Nephron progenitor cell (in vitro differentiated cells): ENCODE measurements around the gene ENOX1.

Source experiments
- DNase-seq: peaks from one replicate; pipeline ENCODE4 v3.0.0; 2021
- H3K27ac Mint-ChIP-seq: 2 replicates; pipeline ENCODE4 v1.8.0; 2021; ENCODE audit warnings: mild to moderate bottlenecking, moderate library complexity, mixed read lengths
- H3K27me3 Mint-ChIP-seq: 2 replicates; pipeline ENCODE4 v1.8.0; 2021; ENCODE audit warnings: mild to moderate bottlenecking, low read depth, mixed read lengths; ENCODE audit not compliant: poor library complexity
- H3K36me3 Mint-ChIP-seq: 2 replicates; pipeline ENCODE4 v1.8.0; 2021; ENCODE audit warnings: low read depth, mixed read lengths
- H3K4me1 Mint-ChIP-seq: 2 replicates; pipeline ENCODE4 v1.8.0; 2021; ENCODE audit warnings: mixed read lengths
- H3K4me3 Mint-ChIP-seq: 2 replicates; pipeline ENCODE4 v1.8.0; 2021; ENCODE audit warnings: mild to moderate bottlenecking, moderate library complexity, mixed read lengths
- H3K9me3 Mint-ChIP-seq: 2 replicates; pipeline ENCODE4 v1.8.0; 2021; ENCODE audit warnings: mild to moderate bottlenecking, moderate library complexity, mixed read lengths
- CTCF ChIP-seq: fragments of 200-600 bp; sonication (generic); IDR thresholded peaks from 2 replicates; pipeline ENCODE4 v1.5.0; 2021; ENCODE audit warnings: antibody characterized with exemption

ENOX1 gene

GRCh38 chr13:43297967-43298678, 488.6 kb downstream of the ENOX1 start:
- Mint-ChIP-seq H3K9me3 (no peaks in the 10 kb centered on the region), H3K27me3 (peaks cover 13% of the 10 kb centered on the region), H3K4me3 (no peak overlapping the region), H3K36me3 (no peaks in the 10 kb centered on the region), H3K27ac (no peak overlapping the region), H3K4me1 (peaks cover 30% of the 10 kb centered on the region)
- no peak for DNase-seq
- TF ChIP-seq CTCF, result no peak

GRCh38 chr13:43295825-43296564, 490.8 kb downstream of the ENOX1 start:
- H3K27ac Mint-ChIP-seq, result no peak overlapping the region
- H3K9me3 Mint-ChIP-seq, result no peaks in the 10 kb centered on the region
- DNase-seq, result no peak
- no peak overlapping the region for H3K4me3 Mint-ChIP-seq
- H3K4me1 Mint-ChIP-seq, result peaks cover 24% of the 10 kb centered on the region
- H3K27me3 Mint-ChIP-seq, result peaks cover 13% of the 10 kb centered on the region
- TF ChIP-seq CTCF, result no peak
- no peaks in the 10 kb centered on the region for H3K36me3 Mint-ChIP-seq

GRCh38 chr13:43295321-43295720, 491.5 kb downstream of the ENOX1 start:
- DNase-seq, result no peak
- Mint-ChIP-seq H3K27ac (no peak overlapping the region), H3K4me3 (no peak overlapping the region), H3K4me1 (peaks cover 24% of the 10 kb centered on the region), H3K27me3 (peaks cover 10% of the 10 kb centered on the region), H3K36me3 (no peaks in the 10 kb centered on the region), H3K9me3 (no peaks in the 10 kb centered on the region)
- no peak for TF ChIP-seq CTCF

- H3K27me3 Mint-ChIP-seq, result peaks cover 8% of the 10 kb centered on the region
- no peaks in the 10 kb centered on the region for H3K36me3 Mint-ChIP-seq
- no peak for TF ChIP-seq CTCF
- H3K4me3 Mint-ChIP-seq, result no peak overlapping the region
- no peak for DNase-seq
- H3K27ac Mint-ChIP-seq, result no peak overlapping the region
- peaks cover 20% of the 10 kb centered on the region for H3K4me1 Mint-ChIP-seq
- H3K9me3 Mint-ChIP-seq, result no peaks in the 10 kb centered on the region
Measured at GRCh38 chr13:43294412-43294811, 492.4 kb downstream of the ENOX1 start.

GRCh38 chr13:43293986-43294385, 492.8 kb downstream of the ENOX1 start:
- DNase-seq, result no peak
- Mint-ChIP-seq H3K9me3 (no peaks in the 10 kb centered on the region), H3K36me3 (no peaks in the 10 kb centered on the region), H3K4me3 (no peak overlapping the region), H3K27me3 (peaks cover 8% of the 10 kb centered on the region), H3K4me1 (peaks cover 15% of the 10 kb centered on the region), H3K27ac (no peak overlapping the region)
- no peak for TF ChIP-seq CTCF

GRCh38 chr13:43293561-43293960, 493.2 kb downstream of the ENOX1 start:
- Mint-ChIP-seq H3K27me3 (peaks cover 8% of the 10 kb centered on the region), H3K36me3 (no peaks in the 10 kb centered on the region), H3K4me3 (no peak overlapping the region), H3K4me1 (peaks cover 11% of the 10 kb centered on the region), H3K9me3 (no peaks in the 10 kb centered on the region), H3K27ac (no peak overlapping the region)
- TF ChIP-seq CTCF, result no peak
- DNase-seq, result no peak
